K562 (cell line): ENCODE results near the gene RTF1. TPM values are rescaled to one million over a fixed set of nuclear protein-coding genes. Genes with fewer than 3 reads are reported as not detected.

ENCODE experiments used
- ATAC-seq: fragments of 200-7000 bp; cut with Tn5 transposase; 3 replicates; pipeline ENCODE4 v1.9.1; 2020; ENCODE audit warnings: moderate library complexity
- BruUV-seq: library from RNA; stranded (reverse); fragments of 400-500 nt; replicated peaks from 2 replicates; lab custom pipeline; 2021; lab: Mats Ljungman, UMichigan
- CTCF ChIA-PET: fragments of 300-600 bp; formaldehyde crosslinking; extraction: SDS; loops from one replicate; lab custom pipeline; 2021; ENCODE audit warnings: low intra/inter-chr PET ratio; lab: Yijun Ruan, JAX
- POLR2A ChIA-PET: fragments of 300-600, 350-650 bp; sonication (Branson Sonifier 250); formaldehyde crosslinking; extraction: SDS; loops from one replicate; lab custom pipeline; 2021; ENCODE audit warnings: antibody characterized with exemption, inconsistent platforms; lab: Yijun Ruan, JAX
- DNase-seq, 4 experiments: peaks; one replicate each; pipeline versions ENCODE4 v3.0.0 to v3.0.0-alpha.2; 2011 to 2018; ENCODE audit warnings: low spot score in 3 of 4, mixed read lengths in 3 of 4; ENCODE audit errors: extremely low read depth in 1 of 4
- FAIRE-seq: peaks from 2 replicates; lab custom pipeline; 2011; peaks lifted over from hg19 to GRCh38; lab: Jason Lieb, UNC
- H2AFZ ChIP-seq: 2 replicates; pipeline ENCODE4 v1.6.0; 2011; ENCODE audit warnings: low read depth, low read length, control low read depth, inconsistent platforms
- H3K27ac ChIP-seq: fragments of 200-600 bp; 3 replicates; pipeline ENCODE4 v1.8.0; 2011; ENCODE audit warnings: low read depth, mild to moderate bottlenecking, control low read depth, inconsistent platforms, low read length, moderate library complexity, mixed read lengths; ENCODE audit errors: extremely low read depth
- H3K27me3 ChIP-seq, 2 experiments: fragments of 300-600 bp in 1 of 2; 2 replicates in 1 of 2; 3 replicates in 1 of 2; pipeline versions ENCODE4 v1.6.0 to v1.8.0; 2011; ENCODE audit warnings: inconsistent platforms in 2 of 2, low read length in 2 of 2, mild to moderate bottlenecking in 1 of 2, mixed read lengths in 1 of 2, moderate library complexity in 1 of 2; ENCODE audit not compliant: control insufficient read depth in 2 of 2, insufficient read depth in 2 of 2
- H3K36me3 ChIP-seq: fragments of 300-600 bp; 3 replicates; pipeline ENCODE4 v1.8.0; 2011; ENCODE audit warnings: mild to moderate bottlenecking, low read length, inconsistent platforms; ENCODE audit not compliant: control insufficient read depth, insufficient read depth
- H3K4me1 ChIP-seq, 2 experiments: fragments of 200-600 bp in 1 of 2; replicated peaks in 1 of 2; 2 replicates in 1 of 2; 3 replicates in 1 of 2; pipeline versions ENCODE4 v1.5.1 to v1.8.0; 2011; ENCODE audit warnings: inconsistent platforms in 2 of 2, low read length in 2 of 2, mild to moderate bottlenecking in 1 of 2, mixed read lengths in 1 of 2, moderate library complexity in 1 of 2; ENCODE audit not compliant: control insufficient read depth in 2 of 2, insufficient read depth in 2 of 2
- H3K4me2 ChIP-seq: 2 replicates; pipeline ENCODE4 v1.6.1; 2011; ENCODE audit warnings: low read length, control low read depth, inconsistent platforms, mixed read lengths; ENCODE audit not compliant: insufficient read depth
- H3K4me3 ChIP-seq: fragments of 200-600 bp; sonication (generic), shearing (Covaris generic); 2 replicates; pipeline ENCODE4 v1.5.1; 2016; ENCODE audit warnings: control low read depth, inconsistent platforms
- H3K79me2 ChIP-seq: fragments of 200-600 bp; 3 replicates; pipeline ENCODE4 v1.8.0; 2011; ENCODE audit warnings: low read length, inconsistent platforms; ENCODE audit not compliant: control insufficient read depth, insufficient read depth
- H3K9ac ChIP-seq, 2 experiments: 2 replicates each; pipeline versions ENCODE4 v1.6.0 to v1.6.1; 2011; ENCODE audit warnings: low read depth in 2 of 2, low read length in 2 of 2, control low read depth in 1 of 2, inconsistent platforms in 1 of 2, mild to moderate bottlenecking in 1 of 2, mixed read lengths in 1 of 2; ENCODE audit not compliant: insufficient read depth in 1 of 2
- H3K9me1 ChIP-seq: one replicate; pipeline ENCODE4 v1.6.0; 2011; ENCODE audit warnings: inconsistent platforms, mild to moderate bottlenecking, low read length, moderate library complexity; ENCODE audit not compliant: control insufficient read depth, insufficient read depth
- H3K9me3 ChIP-seq: replicated peaks from 2 replicates; pipeline ENCODE4 v1.5.1; 2011; ENCODE audit warnings: low read depth, low read length, inconsistent platforms; ENCODE audit not compliant: control insufficient read depth, insufficient read depth
- H4K20me1 ChIP-seq: replicated peaks from 2 replicates; pipeline ENCODE4 v1.6.1; 2011; ENCODE audit warnings: low read length, inconsistent platforms, mixed read lengths; ENCODE audit not compliant: control insufficient read depth, insufficient read depth
- HMBOX1 ChIP-seq: sonication (generic); IDR thresholded peaks from 2 replicates; pipeline ENCODE4 v1.6.1; 2016
- MXI1 ChIP-seq: IDR thresholded peaks from 2 replicates; pipeline ENCODE4 v1.6.1; 2011; ENCODE audit warnings: low read depth, mild to moderate bottlenecking, improper control_type of control experiment, low read length
- PHB2 ChIP-seq: fragments of 450-650 bp; IDR thresholded peaks from 2 replicates; pipeline ENCODE4 v1.6.1; 2017; ENCODE audit warnings: low read depth
- SETDB1 ChIP-seq: IDR thresholded peaks from one replicate; pipeline ENCODE4 v1.6.1; 2012; ENCODE audit warnings: low read length, control low read depth, inconsistent platforms
- SMAD1 ChIP-seq: fragments of 150-350 bp; IDR thresholded peaks from 2 replicates; pipeline ENCODE4 v1.6.1; 2014; ENCODE audit warnings: low read length, low read depth; ENCODE audit not compliant: partially characterized antibody
- ZNF239 ChIP-seq: fragments of 250-450 bp; sonication (Bioruptor Pico); IDR thresholded peaks from 2 replicates; pipeline ENCODE4 v1.4.0; 2020; ENCODE audit warnings: mild to moderate bottlenecking
- WGBS: fragments of 100-300 bp; shearing (Covaris generic); methylation state at CpG from one replicate; pipeline ENCODE4 v1.1.6; 2016; ENCODE audit warnings: low coverage, mixed read lengths; ENCODE audit not compliant: insufficient coverage; ENCODE audit errors: missing lambda C conversion rate; 5-methylcytosine and 5-hydroxymethylcytosine counted together
- in situ Hi-C: fragments of 300-500 bp; cut with MboI; formaldehyde crosslinking; loops from 4 replicates; pipeline ENCODE4 v1.15.0; 2018; ENCODE audit warnings: inconsistent platforms, mixed read lengths
- intact Hi-C: fragments of 100-400 bp; cut with micrococcal nuclease; formaldehyde crosslinking; loops from 2 replicates; pipeline ENCODE4 v1.14.2; 2022
- polyA plus RNA-seq, 8 experiments: library from polyadenylated mRNA; depleted of rRNA in 4 of 8; stranded (reverse) in 5 of 8; unstranded in 3 of 8; fragments of >200 nt; fragmentation: Nextera tagmentation in 2 of 8; fragmentation: Illumina TruSeq in 1 of 8; extraction: Ambion mirVana in 2 of 8; extraction: Trizol in 1 of 8; gene quantifications; 2 replicates each; pipeline versions ENCODE4 v1.2.1 to v1.2.3, GENCODE V29; 2011 to 2014; ENCODE audit warnings: inconsistent platforms in 1 of 8, missing spikeins in 1 of 8
- total RNA-seq, 7 experiments: library from RNA; depleted of rRNA in 6 of 7; stranded (reverse); fragments of >200 nt in 6 of 7; fragmentation: Illumina TruSeq in 2 of 7; extraction: Trizol in 2 of 7; gene quantifications; 2 replicates each; pipeline versions ENCODE4 v1.2.1 to v1.2.3, GENCODE V29; 2011 to 2021; ENCODE audit warnings: low replicate concordance in 1 of 7

The RTF1 gene
- total and polyA plus RNA-seq, 9 of the 15 experiments (the other 6 are each of a cell fraction or from before 2014, with no cell fraction given), result 7.6 to 69.5 (median 31.5) TPM

GRCh38 chr15:41499109-41499851 lies 82.4 kb downstream of the RTF1 start:
- Histone ChIP-seq H2AFZ (no peak overlapping the region), H4K20me1 (no peaks in the 10 kb centered on the region), H3K9me3 (no peaks in the 10 kb centered on the region), H3K9me1 (no peaks in the 10 kb centered on the region), H3K4me2 (no peak overlapping the region), H3K4me3 (no peak overlapping the region), H3K4me1 (peaks cover 16 to 21% of the 10 kb centered on the region in 2 experiments; a peak in 4 of 5 replicates), H3K27me3 (no peaks in the 10 kb centered on the region), H3K27ac (no peak overlapping the region), H3K36me3 (peaks cover 30% of the 10 kb centered on the region; the same call in 2 of the 3 replicates), H3K9ac (no peak overlapping the region), H3K79me2 (peaks cover 32% of the 10 kb centered on the region)
- TF ChIP-seq PHB2, result no peak
- no peak for TF ChIP-seq ZNF239 (CRISPR knock-in tag)
- no peak for TF ChIP-seq MXI1
- TF ChIP-seq SMAD1, result no peak
- no peak for TF ChIP-seq HMBOX1
- TF ChIP-seq SETDB1, result no peak
- 78% methylated on average over 6 of the region's 6 CpGs for WGBS
- DNase-seq (no peak), ATAC-seq (no peak), FAIRE-seq (no peak)
- in situ Hi-C loops, result no loop called here
- ChIA-PET CTCF (no interaction called here), POLR2A (interaction anchor here (0.7 to 2.8 kb wide), 2 partner anchors 8 to 24 kb away, joined by 4 to 8 read pairs; no protein-coding TSS in a partner anchor)
- intact Hi-C loops, result no loop called here
- no TSS peak for BruUV-seq
